Transverse colon (tissue), 4 donors: ENCODE results near the gene TJP1. TPM values are rescaled to one million over a fixed set of nuclear protein-coding genes. Genes with fewer than 3 reads are reported as not detected.

Source experiments
- DNase-seq: peaks from one replicate; pipeline ENCODE4 v3.0.0-alpha.2; 2019
- H3K27ac ChIP-seq, 4 donors: fragments of 200-600 bp; sonication (generic); 2 replicates each; pipeline ENCODE4 v1.5.1; 2016 to 2018; ENCODE audit warnings: inconsistent platforms in 4 of 4
- H3K27me3 ChIP-seq: fragments of 200-600 bp; sonication (generic); 2 replicates; pipeline ENCODE4 v1.5.1; 2017; ENCODE audit warnings: inconsistent platforms
- H3K36me3 ChIP-seq, 4 donors: fragments of 200-600 bp; sonication (generic); 2 replicates each; pipeline ENCODE4 v1.5.1; 2017 to 2019; ENCODE audit warnings: inconsistent platforms in 4 of 4
- H3K4me1 ChIP-seq, 4 donors: fragments of 200-600 bp; sonication (generic); 2 replicates each; pipeline ENCODE4 v1.5.1; 2017 to 2020; ENCODE audit warnings: inconsistent platforms in 4 of 4
- H3K4me3 ChIP-seq, 4 donors: fragments of 200-600 bp; sonication (generic); 1 replicate in 1 of 4; 2 replicates in 3 of 4; pipeline versions ENCODE4 v1.5.1 to v1.6.1; 2017 to 2019; ENCODE audit warnings: inconsistent platforms in 4 of 4
- H3K9me3 ChIP-seq, 2 donors: fragments of 200-600 bp; sonication (generic); 2 replicates each; pipeline ENCODE4 v1.5.1; 2017 to 2019; ENCODE audit warnings: inconsistent platforms in 2 of 2
- CTCF ChIP-seq, 5 experiments: fragments of 200-600 bp in 3 of 5; fragments of 450-650 bp in 2 of 5; sonication (generic) in 3 of 5; IDR thresholded peaks; 1 replicate in 2 of 5; 2 replicates in 3 of 5; pipeline ENCODE4 v1.5.1; 2016 to 2017; ENCODE audit warnings: antibody characterized with exemption in 5 of 5, inconsistent platforms in 3 of 5, mild to moderate bottlenecking in 2 of 5, moderate library complexity in 1 of 5
- EP300 ChIP-seq: sonication (generic); formaldehyde crosslinking; IDR thresholded peaks from one replicate; pipeline ENCODE4 v1.6.1; 2017; ENCODE audit warnings: antibody characterized with exemption, low read depth
- POLR2A ChIP-seq: fragments of 450-650 bp; IDR thresholded peaks from one replicate; pipeline ENCODE4 v1.6.1; 2016; ENCODE audit warnings: antibody characterized with exemption, mild to moderate bottlenecking, moderate library complexity
- POLR2AphosphoS5 ChIP-seq, 3 donors: sonication (generic); formaldehyde crosslinking; IDR thresholded peaks; one replicate each; pipeline ENCODE4 v1.6.1; 2016; ENCODE audit warnings: antibody characterized with exemption in 3 of 3
- WGBS, 2 donors: methylation state at CpG; one replicate each; pipeline ENCODE4 v1.1.5; 2018; ENCODE audit warnings: low coverage in 1 of 2; 5-methylcytosine and 5-hydroxymethylcytosine counted together
- in situ Hi-C, 4 donors: fragments of 200-750 bp; cut with MboI; loops; one replicate each; pipeline versions ENCODE4 v1.15.0 to v1.15.1; 2017; ENCODE audit warnings: low sequenced_read_pairs in 3 of 4, low pct_ligation_motif_present in 1 of 4, low pct_unique_long_range_greater_than_20kb in 1 of 4
- intact Hi-C: fragments of 100-400 bp; cut with DNase I; formaldehyde crosslinking; loops from one replicate; pipeline ENCODE4 v1.15.1; 2023; ENCODE audit warnings: low total_unique reads
- total RNA-seq, 4 donors: library from RNA; depleted of rRNA; stranded (reverse); fragments of >200 nt; gene quantifications; one replicate each; pipeline ENCODE4 v1.1.0, GENCODE V29; 2016

TJP1 gene
- total RNA-seq, 4 donors from 2014 or later: 69.9 to 119 (median 93.0) TPM

DNA sequence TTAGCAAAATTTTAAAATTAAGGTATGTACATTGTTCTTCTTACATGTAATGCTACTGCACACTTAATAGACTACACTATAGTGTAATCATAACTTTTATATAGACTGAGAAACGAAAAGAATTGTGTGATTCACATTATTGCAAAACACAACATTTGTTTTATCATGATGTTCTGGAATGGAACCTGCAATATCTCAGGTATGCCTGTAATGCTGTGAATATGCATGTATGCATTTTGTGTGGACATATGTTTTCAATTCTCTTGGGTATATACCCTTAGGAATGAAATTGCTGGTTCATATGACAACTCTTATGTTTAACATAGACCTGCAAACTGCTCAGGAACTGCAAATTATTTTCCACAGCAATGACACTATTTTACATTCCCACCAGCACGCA, 38.6 kb upstream of the TJP1 start:
- Histone ChIP-seq H3K4me1 (no peaks in the 10 kb centered on the region), H3K27ac (no peak overlapping the region), H3K27me3 (no peaks in the 10 kb centered on the region), H3K4me3 (no peak overlapping the region), H3K9me3 (no peaks in the 10 kb centered on the region), H3K36me3 (no peaks in the 10 kb centered on the region)
- intact Hi-C loops: no loop called here
- no peak for DNase-seq
- no peak for TF ChIP-seq POLR2A
- no peak for TF ChIP-seq POLR2AphosphoS5 (IDR thresholded peaks at IDR 0.05)
- TF ChIP-seq CTCF (IDR thresholded peaks at IDR 0.05): no peak
- no peak for TF ChIP-seq EP300
- WGBS, 2 donors: 84 to 88% methylated on average over 2 of the region's 2 CpGs
- in situ Hi-C loops: no loop called here

GRCh38 chr15:29859973-29860715, 37.9 kb upstream of the TJP1 start:
- no peak for TF ChIP-seq POLR2A
- TF ChIP-seq EP300: no peak
- no peak for TF ChIP-seq POLR2AphosphoS5 (IDR thresholded peaks at IDR 0.05)
- TF ChIP-seq CTCF (IDR thresholded peaks at IDR 0.05): no peak
- DNase-seq: no peak
- H3K9me3 ChIP-seq: no peaks in the 10 kb centered on the region
- H3K27me3 ChIP-seq: no peaks in the 10 kb centered on the region
- H3K4me3 ChIP-seq: no peak overlapping the region
- H3K4me1 ChIP-seq: no peaks in the 10 kb centered on the region
- 94 to 100% methylated on average over 1 to 4 of the region's 4 CpGs for WGBS, 2 donors
- intact Hi-C loops: no loop called here
- no peaks in the 10 kb centered on the region for H3K36me3 ChIP-seq
- H3K27ac ChIP-seq: no peak overlapping the region
- in situ Hi-C loops: no loop called here

DNA sequence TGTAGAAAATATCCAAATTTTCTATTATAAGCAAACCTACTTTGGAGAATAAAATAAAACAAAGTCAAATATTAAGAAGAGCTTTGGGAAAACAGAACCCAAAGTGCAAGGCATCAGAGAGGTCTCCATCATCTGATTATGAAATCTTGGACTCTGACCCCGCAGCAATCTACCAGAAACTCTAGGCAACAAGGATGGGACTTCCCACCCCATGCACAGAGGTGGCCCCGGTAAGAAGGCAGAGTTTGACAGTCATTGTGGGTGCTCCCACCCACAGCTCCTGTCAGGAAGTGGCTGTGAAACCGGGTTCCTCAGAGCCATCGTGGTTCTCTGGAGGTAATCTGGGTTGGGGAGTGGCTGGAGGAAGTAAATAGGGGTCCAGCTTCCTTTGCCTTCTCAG, 37.0 kb upstream of the TJP1 start:
- Histone ChIP-seq H3K9me3 (no peaks in the 10 kb centered on the region), H3K36me3 (no peaks in the 10 kb centered on the region), H3K4me3 (no peak overlapping the region), H3K4me1 (no peaks in the 10 kb centered on the region), H3K27ac (no peak overlapping the region), H3K27me3 (no peaks in the 10 kb centered on the region)
- DNase-seq: no peak
- in situ Hi-C loops (no loop called here), intact Hi-C loops (no loop called here)
- WGBS, 2 donors: 63 to 73% methylated on average over 2 to 4 of the region's 4 CpGs
- TF ChIP-seq POLR2A: no peak
- TF ChIP-seq CTCF (IDR thresholded peaks at IDR 0.05): no peak

DNA sequence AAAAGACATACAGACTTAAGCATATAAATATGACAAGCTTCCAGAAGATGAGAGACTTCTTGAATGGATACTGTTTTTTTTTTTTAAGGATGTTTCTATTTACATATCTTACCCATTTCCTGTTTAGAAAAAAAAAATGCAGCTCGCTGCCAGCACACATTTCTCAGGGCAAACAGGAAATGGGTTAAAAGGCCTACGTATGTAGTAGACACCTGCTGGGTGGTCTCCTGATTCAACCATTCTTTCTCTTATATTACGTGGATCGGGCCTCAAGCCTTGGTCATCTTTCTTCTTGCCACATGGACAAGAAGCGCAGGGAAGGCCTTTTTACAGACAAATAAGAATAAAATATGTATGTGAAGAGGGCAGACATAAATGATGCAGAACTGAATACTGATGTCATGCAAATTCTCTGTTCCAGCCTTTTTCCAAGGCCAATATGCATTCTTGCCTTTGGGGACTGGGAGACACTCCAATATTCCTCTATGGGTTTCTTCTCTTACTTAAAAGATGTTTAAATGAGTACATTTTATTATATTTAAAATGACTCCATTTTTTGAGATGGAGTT, 35.0 kb upstream of the TJP1 start:
- WGBS, 2 donors: 64 to 69% methylated on average over 5 of the region's 5 CpGs

More for the DNA sequence above, 35.0 kb upstream of the TJP1 start:
- no peaks in the 10 kb centered on the region for H3K27me3 ChIP-seq
- TF ChIP-seq CTCF (IDR thresholded peaks at IDR 0.05) (no peak), POLR2AphosphoS5 (IDR thresholded peaks at IDR 0.05) (no peak), EP300 (no peak), POLR2A (no peak)
- in situ Hi-C loops (no loop called here), intact Hi-C loops (no loop called here)
- no peak overlapping the region for H3K27ac ChIP-seq
- H3K36me3 ChIP-seq: no peaks in the 10 kb centered on the region
- H3K4me1 ChIP-seq: no peaks in the 10 kb centered on the region
- H3K4me3 ChIP-seq: no peak overlapping the region
- no peaks in the 10 kb centered on the region for H3K9me3 ChIP-seq
- no peak for DNase-seq
